HG03342 (cell line): ENCODE measurements around the gene LRRC37A3.
"Not testable (repeated sequence)": the region's sequence is repeated elsewhere in the genome, so short reads cannot be mapped to it uniquely, and the experiment has no call there.

Experiments used
- ATAC-seq: cut with Tn5 transposase; IDR thresholded peaks from one replicate; pipeline ENCODE4 v1.9.1; 2021; ENCODE audit warnings: mild to moderate bottlenecking, moderate library complexity; ENCODE audit not compliant: unreplicated experiment

LRRC37A3 gene

GRCh38 chr17:64837018-64837761, 82.1 kb downstream of the LRRC37A3 start:
- ATAC-seq, result peak; percentile 93

GRCh38 chr17:64836623-64837017, 82.7 kb downstream of the LRRC37A3 start:
- peak; percentile 32 for ATAC-seq

GRCh38 chr17:64834060-64834459, 85.2 kb downstream of the LRRC37A3 start:
- not testable (repeated sequence) for ATAC-seq

GRCh38 chr17:64830631-64831040, 88.6 kb downstream of the LRRC37A3 start:
- not testable (repeated sequence) for ATAC-seq

GRCh38 chr17:64829824-64830630, 89.3 kb downstream of the LRRC37A3 start:
- ATAC-seq, result not testable (repeated sequence)

- ATAC-seq, result not testable (repeated sequence)
Observed at GRCh38 chr17:64829068-64829467, 90.2 kb downstream of the LRRC37A3 start.

GRCh38 chr17:64818904-64819303, 100.4 kb downstream of the LRRC37A3 start:
- ATAC-seq, result not testable (repeated sequence)

GRCh38 chr17:64815833-64816198, 103.5 kb downstream of the LRRC37A3 start:
- ATAC-seq, result not testable (repeated sequence)

GRCh38 chr17:64814993-64815832, 104.1 kb downstream of the LRRC37A3 start:
- not testable (repeated sequence) for ATAC-seq

- ATAC-seq, result peak; percentile 88
Observed at GRCh38 chr17:64808178-64808977, 110.9 kb downstream of the LRRC37A3 start.
